ENCODE data around the gene P2RY6. TPM values are rescaled to one million over a fixed set of nuclear protein-coding genes. Genes with fewer than 3 reads are reported as not detected.
A peak's percentile ranks its signal among the peaks of the same experiment; 100 is the strongest.

The P2RY6 gene
- total RNA-seq, 3 donors from 2014 or later = 1.9 to 4.3 (median 2.8) TPM

- DNase-seq = no peak
- Histone ChIP-seq H3K4me1 (ENCODE audit: low read depth) (peaks cover 16% of the 10 kb centered on the region), H3K36me3 (ENCODE audit: low read depth) (no peaks in the 10 kb centered on the region)
Observed at GRCh38 chr11:73322382-73323306, 50.5 kb downstream of the P2RY6 start.

GRCh38 chr11:73323464-73323863, 51.3 kb downstream of the P2RY6 start:
- intact Hi-C loops (cut with DNase I, micrococcal nuclease) = no loop called here
- Histone ChIP-seq H3K4me1 (ENCODE audit: low read depth) (peaks cover 16% of the 10 kb centered on the region), H3K36me3 (ENCODE audit: low read depth) (no peaks in the 10 kb centered on the region), H3K4me3 (no peak overlapping the region), H3K9me3 (no peaks in the 10 kb centered on the region)
- ATAC-seq (peak; percentile 36), DNase-seq (peak; percentile 54 to 71 (median 64))
- TF ChIP-seq CTCF (IDR thresholded peaks at IDR 0.05) = no peak

More at GRCh38 chr11:73322382-73323306, 50.5 kb downstream of the P2RY6 start:
- TF ChIP-seq CTCF (IDR thresholded peaks at IDR 0.05) = no peak
- intact Hi-C loops (cut with DNase I, micrococcal nuclease) = no loop called here
- Histone ChIP-seq H3K9me3 (no peaks in the 10 kb centered on the region), H3K4me3 (no peak overlapping the region)
- ATAC-seq = no peak

GRCh38 chr11:73324116-73324515, 52.0 kb downstream of the P2RY6 start:
- no peak for ATAC-seq
- Histone ChIP-seq H3K9me3 (no peaks in the 10 kb centered on the region), H3K4me3 (no peak overlapping the region), H3K4me1 (ENCODE audit: low read depth) (peaks cover 16% of the 10 kb centered on the region), H3K36me3 (ENCODE audit: low read depth) (no peaks in the 10 kb centered on the region)
- intact Hi-C loops (cut with DNase I, micrococcal nuclease) = no loop called here
- DNase-seq = no peak
- no peak for TF ChIP-seq CTCF (IDR thresholded peaks at IDR 0.05)

GRCh38 chr11:73324665-73325035, 52.5 kb downstream of the P2RY6 start:
- intact Hi-C loops (cut with DNase I, micrococcal nuclease) = no loop called here
- H3K36me3 ChIP-seq (ENCODE audit: low read depth) = no peaks in the 10 kb centered on the region
- H3K4me1 ChIP-seq (ENCODE audit: low read depth) = peaks cover 16% of the 10 kb centered on the region
- H3K9me3 ChIP-seq = no peaks in the 10 kb centered on the region
- no peak overlapping the region for H3K4me3 ChIP-seq
- no peak for TF ChIP-seq CTCF (IDR thresholded peaks at IDR 0.05)
- no peak for ATAC-seq
- no peak for DNase-seq

- ATAC-seq = peak; percentile 14
- H3K4me1 ChIP-seq (ENCODE audit: low read depth) = peaks cover 16% of the 10 kb centered on the region
- intact Hi-C loops (cut with DNase I, micrococcal nuclease) = no loop called here
Observed at GRCh38 chr11:73325036-73325981, 53.2 kb downstream of the P2RY6 start.

More at GRCh38 chr11:73325036-73325981, 53.2 kb downstream of the P2RY6 start:
- TF ChIP-seq CTCF (IDR thresholded peaks at IDR 0.05) = no peak
- Histone ChIP-seq H3K9me3 (no peaks in the 10 kb centered on the region), H3K36me3 (ENCODE audit: low read depth) (no peaks in the 10 kb centered on the region), H3K4me3 (no peak overlapping the region)
- DNase-seq = no peak

Data from mucosa of descending colon (tissue), 3 donors.